HG03575 (cell line): ENCODE measurements around the gene SMG6.

Experiments
- ATAC-seq: cut with Tn5 transposase; IDR thresholded peaks from one replicate; pipeline ENCODE4 v1.9.1; 2021; ENCODE audit not compliant: unreplicated experiment, insufficient number of reproducible peaks, low FRiP score; ENCODE audit errors: extremely low read depth

The SMG6 gene

DNA sequence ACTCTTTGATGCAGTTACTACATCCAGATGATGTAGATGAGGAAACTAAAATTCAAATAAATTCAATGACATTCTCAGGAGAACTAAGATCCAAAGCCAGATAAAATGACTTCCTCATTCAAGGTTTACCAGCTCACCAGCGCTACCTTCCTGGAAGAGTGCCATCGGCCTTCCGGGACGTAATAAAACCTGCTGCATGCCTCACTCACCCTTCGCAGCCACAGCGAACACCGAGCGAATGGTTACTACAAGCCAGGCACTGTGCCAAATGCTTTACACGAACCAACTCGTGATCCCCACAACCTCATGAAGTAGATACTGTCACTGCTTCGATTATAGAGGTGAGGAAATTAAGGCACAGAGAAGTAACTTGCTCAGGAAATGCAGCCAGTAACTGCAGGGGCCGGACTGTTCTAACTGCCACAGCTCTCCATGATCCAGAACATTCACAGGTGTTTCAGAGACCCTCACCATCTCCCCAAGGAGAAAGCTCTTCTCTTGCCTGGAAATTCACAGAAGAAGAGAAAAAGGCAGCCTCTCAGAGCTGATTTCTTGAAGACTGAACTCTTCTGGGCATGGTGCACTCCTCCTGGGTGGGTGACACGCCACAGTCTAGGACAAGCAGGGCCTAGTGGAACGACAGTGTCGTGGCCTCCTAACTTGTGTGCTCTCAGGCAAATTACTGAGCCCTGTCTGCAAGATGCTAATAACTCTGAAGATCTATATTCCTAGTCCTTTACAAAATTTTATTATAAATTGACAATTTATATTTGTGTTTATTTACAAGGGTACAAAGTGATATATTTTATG lies 201.9 kb downstream of the SMG6 start:
- no peak for ATAC-seq

DNA sequence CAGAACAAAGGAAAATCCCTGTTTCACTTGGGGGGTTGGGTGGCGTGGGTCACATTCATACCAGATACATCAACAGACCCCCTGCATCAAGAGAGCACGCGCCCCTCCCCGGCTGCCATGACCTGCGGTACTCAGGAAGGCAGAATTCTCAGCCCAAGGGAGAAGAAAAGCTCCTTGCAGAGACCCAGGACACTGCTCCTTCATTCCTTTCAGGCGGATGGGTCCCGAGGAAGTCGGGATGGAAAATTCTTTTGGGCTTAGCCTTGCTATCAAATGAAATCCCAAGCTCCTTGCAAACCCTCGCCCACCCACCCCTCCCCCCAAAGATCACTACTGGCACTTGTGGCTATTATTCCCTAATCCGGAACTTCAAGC lies 208.1 kb downstream of the SMG6 start:
- ATAC-seq: no peak

DNA sequence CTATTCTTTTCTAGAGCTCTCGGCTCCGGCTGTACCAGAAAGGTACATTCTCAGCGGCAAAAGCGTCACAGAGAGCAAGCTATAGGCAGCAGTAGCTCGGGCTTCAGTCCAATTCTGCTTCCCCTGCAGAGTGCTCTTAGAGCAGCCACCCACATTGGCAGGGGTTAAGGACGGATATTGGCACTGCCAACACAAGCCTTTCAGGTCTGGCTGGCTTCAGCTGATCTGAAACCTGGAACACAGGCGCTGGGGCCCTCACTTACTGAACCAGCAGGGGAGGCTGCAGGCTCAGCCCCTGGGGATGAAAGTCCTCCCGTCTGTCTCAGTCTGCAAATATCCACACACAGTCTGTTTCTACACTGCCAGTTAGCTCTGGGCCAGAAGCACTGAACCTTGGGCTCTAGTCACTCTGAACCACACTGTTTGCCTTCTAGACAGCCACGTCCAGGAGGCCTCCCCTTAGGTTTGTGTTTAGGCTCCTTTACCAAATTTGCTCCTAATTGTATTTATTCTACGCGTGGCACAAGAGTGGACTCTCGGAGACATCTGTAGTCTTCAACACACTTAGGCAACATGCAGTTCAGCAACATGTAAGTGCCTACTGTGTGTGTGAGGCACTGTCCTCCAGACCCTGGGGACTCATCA lies 208.6 kb downstream of the SMG6 start:
- ATAC-seq: no peak

GRCh38 chr17:2093349-2093748 lies 210.2 kb downstream of the SMG6 start:
- ATAC-seq: no peak

DNA sequence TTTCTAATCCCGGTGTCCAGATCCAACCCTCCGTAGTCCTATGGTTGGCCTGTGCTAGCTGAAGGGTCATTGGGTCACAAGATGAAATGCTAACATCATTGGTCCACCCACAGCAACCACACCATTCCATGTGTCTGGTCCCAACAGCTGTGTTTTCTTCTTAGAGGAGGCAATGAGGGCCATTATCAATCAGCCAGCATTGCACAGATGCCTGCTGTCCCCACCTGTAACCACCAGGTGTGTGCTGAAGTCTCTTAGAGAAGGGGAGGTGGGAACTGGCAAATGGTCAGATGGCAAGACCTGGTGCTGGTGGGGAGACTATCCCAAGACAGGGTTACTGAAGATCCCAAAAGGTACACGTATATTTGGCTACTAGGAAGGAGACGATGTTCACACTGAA lies 211.3 kb downstream of the SMG6 start:
- no peak for ATAC-seq

DNA sequence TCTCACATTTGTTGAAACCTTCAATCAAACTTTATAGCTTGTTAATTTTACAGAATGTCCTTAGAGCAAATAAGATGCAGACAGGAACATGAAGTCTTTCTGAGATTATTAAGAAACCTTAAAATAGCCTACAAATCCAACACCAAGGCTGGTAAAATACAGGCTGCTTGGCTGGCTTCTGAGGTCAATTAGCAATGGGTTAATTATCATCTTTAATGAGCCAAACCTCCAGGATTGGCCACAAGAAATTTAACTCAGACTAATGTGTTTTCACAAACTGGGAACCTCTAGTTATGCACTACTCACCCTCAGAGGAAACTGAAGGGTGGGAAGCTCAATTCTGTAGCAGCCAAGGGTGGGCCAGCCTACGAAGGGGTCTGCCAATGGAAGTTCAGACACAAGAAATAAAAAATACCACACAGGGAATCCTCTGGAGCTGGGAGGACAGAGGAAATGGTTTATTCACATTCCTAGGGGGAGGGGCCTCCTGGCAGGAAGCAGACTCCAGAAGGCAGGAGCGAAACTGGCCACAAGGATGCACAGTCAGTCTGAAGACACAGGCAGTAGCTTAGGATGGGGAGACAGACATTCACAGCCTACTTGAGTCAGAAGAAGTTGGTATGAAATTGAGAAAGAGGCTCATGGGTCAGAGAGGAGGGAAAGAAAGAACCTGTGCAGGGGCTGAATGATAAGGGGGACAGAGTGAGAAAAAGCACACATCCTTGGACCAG lies 212.6 kb downstream of the SMG6 start:
- no peak for ATAC-seq

GRCh38 chr17:2090210-2090641 lies 213.4 kb downstream of the SMG6 start:
- ATAC-seq: no peak

- ATAC-seq: no peak
Observed at GRCh38 chr17:2089021-2089422, 214.6 kb downstream of the SMG6 start.

GRCh38 chr17:2087597-2088211 lies 215.9 kb downstream of the SMG6 start:
- no peak for ATAC-seq

- no peak for ATAC-seq
Observed at GRCh38 chr17:2086306-2086705, 217.3 kb downstream of the SMG6 start.

GRCh38 chr17:2085648-2085949 lies 218.0 kb downstream of the SMG6 start:
- ATAC-seq: no peak

DNA sequence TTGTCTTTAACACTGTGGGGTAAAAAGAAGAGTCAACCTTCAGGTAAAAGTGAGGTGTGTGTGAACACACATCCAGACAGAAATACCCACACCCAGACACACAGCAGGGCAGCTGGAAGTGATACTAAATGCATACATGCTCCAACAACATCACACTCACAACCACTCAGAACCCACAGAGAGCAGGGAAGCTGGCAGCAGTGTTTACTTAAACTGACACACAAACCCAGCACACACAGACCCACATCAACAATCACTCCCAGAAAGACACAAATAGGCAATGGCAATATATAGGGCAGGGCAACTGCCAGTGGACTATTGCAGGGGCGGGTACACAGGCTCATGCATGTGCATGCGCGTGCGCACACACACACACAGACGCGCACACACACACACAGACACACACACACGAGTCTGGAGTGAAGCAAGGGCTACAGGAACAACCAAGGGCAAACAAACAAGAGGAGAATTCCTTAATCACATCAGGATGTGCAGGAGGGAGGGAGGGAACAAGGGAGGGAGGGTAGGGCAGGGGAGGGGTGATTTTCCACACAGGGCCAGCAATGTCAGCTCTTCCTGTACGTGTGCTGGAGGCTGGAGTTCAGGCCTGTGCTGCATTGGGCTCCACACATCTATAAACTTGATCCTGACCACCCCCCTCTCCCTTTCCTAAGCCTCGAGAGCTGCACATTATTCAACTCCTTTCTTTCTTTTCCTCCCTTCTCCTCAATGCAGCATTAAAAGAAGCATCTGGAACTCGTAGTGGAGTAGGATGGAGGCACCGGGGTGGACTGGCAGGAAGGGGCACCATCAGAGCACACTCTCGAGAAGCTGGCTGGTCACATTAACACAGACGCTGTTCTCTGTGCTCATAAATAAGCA lies 218.6 kb downstream of the SMG6 start:
- ATAC-seq: no peak

GRCh38 chr17:2084036-2084765 lies 219.4 kb downstream of the SMG6 start:
- no peak for ATAC-seq

DNA sequence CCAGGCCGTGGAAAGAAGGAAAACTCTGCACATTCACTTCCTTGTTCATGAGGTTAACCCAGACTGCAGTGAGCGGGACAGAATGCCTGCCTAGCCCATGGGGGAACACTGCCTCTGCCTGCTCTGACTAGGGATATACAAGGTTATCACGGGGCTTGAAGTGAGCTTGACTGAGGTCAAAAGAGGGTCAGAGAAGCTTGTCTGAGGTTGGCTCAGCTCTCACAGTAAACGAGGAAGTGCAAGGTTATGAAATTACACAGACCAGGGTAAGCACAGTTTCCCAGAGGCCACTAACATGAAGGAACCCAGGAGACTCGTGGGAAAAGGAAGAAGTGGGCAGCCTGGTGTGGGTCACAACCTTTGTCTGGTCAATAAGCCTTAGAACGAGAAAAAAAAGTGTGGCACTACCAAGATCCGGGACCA lies 220.0 kb downstream of the SMG6 start:
- ATAC-seq: no peak

DNA sequence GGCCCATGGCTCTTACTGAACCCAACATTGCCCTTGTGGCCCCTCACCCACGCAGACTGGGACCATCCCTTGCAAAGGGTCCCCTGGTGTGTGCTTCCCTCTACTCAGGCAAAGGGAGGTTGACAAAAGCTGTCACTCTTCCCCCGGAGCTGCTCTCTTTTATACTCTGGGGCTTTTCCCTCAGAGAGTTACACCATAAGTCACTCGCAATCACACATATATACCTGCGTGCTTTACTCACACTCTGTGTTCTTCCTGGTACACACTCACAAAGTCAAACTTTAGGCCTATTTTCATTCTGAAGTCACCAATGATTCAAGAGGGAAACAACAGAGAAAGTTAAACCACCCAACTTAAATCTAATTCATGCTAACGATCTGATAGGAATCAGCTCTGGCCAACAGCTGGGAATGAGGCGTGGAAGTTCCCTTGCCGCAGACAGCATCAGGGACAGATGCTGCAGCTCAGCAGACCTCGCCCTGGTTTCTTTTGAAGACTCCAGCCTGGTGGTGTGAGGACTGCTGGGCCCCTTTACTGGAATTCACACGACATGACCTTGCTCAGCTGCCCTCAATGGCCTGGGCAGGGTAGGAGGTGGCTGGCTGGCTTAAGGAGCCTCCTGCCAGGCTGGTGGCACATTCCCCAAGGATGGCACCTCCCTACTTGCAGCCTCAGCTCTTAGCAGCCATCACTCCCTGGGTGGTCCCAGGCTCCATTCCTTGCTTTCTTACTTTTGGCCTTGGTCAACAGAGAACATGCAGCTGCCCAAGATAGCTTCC lies 221.4 kb downstream of the SMG6 start:
- no peak for ATAC-seq

DNA sequence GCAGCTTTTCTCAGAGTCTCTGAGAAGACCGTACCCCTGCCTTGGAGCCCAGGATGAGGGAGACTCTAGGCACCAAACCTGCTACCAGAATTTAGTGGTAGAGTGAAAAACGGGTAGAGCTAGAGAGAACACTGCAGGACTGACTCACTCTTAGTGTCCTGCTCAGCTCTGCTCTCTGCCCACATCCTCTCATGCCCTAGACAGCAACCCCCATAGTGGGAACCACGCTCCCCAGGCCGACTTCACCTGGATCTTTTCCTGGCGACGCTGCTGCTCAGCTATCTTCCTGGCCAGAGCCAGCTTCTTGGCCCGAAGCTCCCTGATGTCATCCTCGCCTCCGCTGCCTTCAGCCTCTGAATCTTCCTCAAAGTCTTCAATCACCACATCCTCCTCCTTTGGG lies 222.0 kb downstream of the SMG6 start:
- no peak for ATAC-seq

- ATAC-seq: no peak
Observed at GRCh38 chr17:2077040-2077439, 226.5 kb downstream of the SMG6 start.
